Heart right ventricle (tissue), 16 donors: ENCODE data around the gene ULK4. TPM values are rescaled to one million over a fixed set of nuclear protein-coding genes. Genes with fewer than 3 reads are reported as not detected.

ENCODE experiments used
- ATAC-seq, 8 donors: fragments of 200-7000 bp; cut with Tn5 transposase; one replicate each; pipeline ENCODE4 v1.9.1; 2020; ENCODE audit warnings: mild to moderate bottlenecking in 8 of 8, moderate library complexity in 8 of 8, moderate number of reproducible peaks in 1 of 8
- DNase-seq, 2 donors: peaks; one replicate each; pipeline ENCODE4 v3.0.0-alpha.2; 2020
- H3K27ac ChIP-seq, 10 donors: fragments of 200-600 bp; sonication (generic) in 2 of 10; one replicate each; pipeline versions ENCODE4 v1.5.0 to v1.8.0; 2020 to 2022; ENCODE audit warnings: mild to moderate bottlenecking in 3 of 10
- H3K27me3 ChIP-seq, 7 donors: fragments of 200-600 bp; one replicate each; pipeline ENCODE4 v1.8.0; 2021 to 2022; ENCODE audit warnings: mild to moderate bottlenecking in 2 of 7
- H3K36me3 ChIP-seq, 9 donors: fragments of 200-600 bp; sonication (generic) in 1 of 9; one replicate each; pipeline versions ENCODE4 v1.5.0 to v1.8.0; 2020 to 2022; ENCODE audit warnings: mild to moderate bottlenecking in 2 of 9
- H3K4me1 ChIP-seq, 9 donors: fragments of 200-600 bp; sonication (generic) in 1 of 9; one replicate each; pipeline versions ENCODE4 v1.5.0 to v1.8.0; 2020 to 2022; ENCODE audit warnings: mild to moderate bottlenecking in 4 of 9
- H3K4me3 ChIP-seq, 10 donors: fragments of 200-600 bp; sonication (generic) in 2 of 10; one replicate each; pipeline versions ENCODE4 v1.5.0 to v1.8.0; 2020 to 2022; ENCODE audit warnings: mild to moderate bottlenecking in 7 of 10, moderate library complexity in 2 of 10
- H3K9me3 ChIP-seq, 11 donors: fragments of 200-600 bp in 10 of 11; sonication (generic) in 2 of 11; one replicate each; pipeline versions ENCODE4 v1.5.0 to v1.8.0; 2013 to 2022; ENCODE audit warnings: mild to moderate bottlenecking in 2 of 11, control low read depth in 1 of 11, moderate library complexity in 1 of 11
- CTCF ChIP-seq, 9 donors: fragments of 200-600 bp; sonication (generic) in 2 of 9; IDR thresholded peaks; one replicate each; pipeline versions ENCODE4 v1.5.0 to v1.8.0; 2021 to 2022; ENCODE audit warnings: antibody characterized with exemption in 9 of 9, mild to moderate bottlenecking in 5 of 9, moderate library complexity in 1 of 9
- WGBS, 2 donors: extraction: QIAGEN DNeasy Blood & Tissue Kit; methylation state at CpG; one replicate each; pipeline ENCODE4 v1.1.7; 2013; ENCODE audit warnings: inconsistent platforms in 1 of 2; 5-methylcytosine and 5-hydroxymethylcytosine counted together
- intact Hi-C, 10 donors: fragments of 100-400 bp; cut with DNase I; formaldehyde crosslinking; loops; one replicate each; pipeline versions ENCODE4 v1.11.1 to v1.14.2; 2022
- polyA plus RNA-seq, 2 donors: library from polyadenylated mRNA; stranded (reverse); fragments of 200-250 nt; gene quantifications; one replicate each; pipeline ENCODE4 v1.2.3, GENCODE V29; 2013
- total RNA-seq, 10 donors: library from RNA; stranded (reverse); fragmentation: NEBNext Ultra II Directional in 3 of 10; extraction: Animal tissue kit (Norgen Biotek cat#: 25700) in 3 of 10; gene quantifications; one replicate each; pipeline versions ENCODE4 v1.2.1 to v1.2.4, GENCODE V29; 2021 to 2023
- donor health status: Arrhythmogenic right ventricular cardiomyopathy.
- donor health status: ischemic (EF 13 %, LVEDD 7.1; RV severe dilation, severe dysfunction).
- donor health status: healthy with polysubstance abuse.
- donor health status: DM: no; HTN: yes; CAD: no.
- donor health status: DM: no; HTN: no; CAD: no.
- donor health status: ischemic (EF 25% LVEDD 6.9; RV normal size, moderate dysfunction).
- donor health status: ischemic (EF 25% LVEDD 5.7; RV mildly dilated, moderate dysfunction).
- donor health status: healthy.
- donor health status: DM: yes; HTN: yes; CAD: no.
- donor health status: Ischemic cardiomyopathy.
- donor health status: ischemic (EF 35%, LVEDD 5.7; RV mildly dilated, moderate dysfunction).
- donor health status: nonischemic (EF 11% LVEDD 7.7; RV severe dilation, severe dysfunction).
- donor health status: DM: yes; HTN: yes; CAD: no.
- donor health status: PGD.
- donor health status: ischemic (EF 29% LVEDD 5.4; RV normal size, mild dysfunction).
- donor health status: nonischemic (EF 23%, LVEDD 6.1; RV moderate dilation, normal function).

ULK4 gene
- total and polyA plus RNA-seq, 12 donors: 1.4 to 11.4 (median 2.6) TPM

GRCh38 chr3:41307065-41307464 is 654.8 kb downstream of the ULK4 start:
- Histone ChIP-seq H3K4me1 (peaks cover 0 to 13% (median 8%) of the 10 kb centered on the region in 9 donors), H3K9me3 (no peaks in the 10 kb centered on the region), H3K4me3 (no peak overlapping the region), H3K27me3 (no peaks in the 10 kb centered on the region), H3K27ac (no peak overlapping the region), H3K36me3 (no peaks in the 10 kb centered on the region)
- TF ChIP-seq CTCF (IDR thresholded peaks at IDR 0.05): no peak
- peak in 1 of 2 donors; percentile 20 for DNase-seq
- ATAC-seq: no peak
- intact Hi-C loops: no loop called here
- WGBS, 2 donors: 48 to 62% methylated on average over 2 of the region's 2 CpGs

GRCh38 chr3:41304593-41304992 is 657.3 kb downstream of the ULK4 start:
- H3K9me3 ChIP-seq: no peaks in the 10 kb centered on the region
- no peak overlapping the region for H3K27ac ChIP-seq
- 7 to 17% methylated on average over 2 of the region's 2 CpGs for WGBS, 2 donors
- H3K4me3 ChIP-seq: no peak overlapping the region
- H3K36me3 ChIP-seq: no peaks in the 10 kb centered on the region
- H3K4me1 ChIP-seq: peaks cover 0 to 13% (median 8%) of the 10 kb centered on the region in 9 donors
- DNase-seq (peak in 1 of 2 donors; percentile 55), ATAC-seq (peak; percentile 43 to 88 (median 72))
- intact Hi-C loops: no loop called here
- TF ChIP-seq CTCF (IDR thresholded peaks at IDR 0.05): no peak
- no peaks in the 10 kb centered on the region for H3K27me3 ChIP-seq

GRCh38 chr3:41302295-41302694 is 659.6 kb downstream of the ULK4 start:
- no peaks in the 10 kb centered on the region for H3K36me3 ChIP-seq
- TF ChIP-seq CTCF (IDR thresholded peaks at IDR 0.05): no peak
- H3K9me3 ChIP-seq: no peaks in the 10 kb centered on the region
- ATAC-seq (no peak), DNase-seq (no peak)
- peaks cover 0 to 12% (median 8%) of the 10 kb centered on the region in 9 donors for H3K4me1 ChIP-seq
- 93 to 96% methylated on average over 4 of the region's 4 CpGs for WGBS, 2 donors
- H3K27me3 ChIP-seq: no peaks in the 10 kb centered on the region
- no peak overlapping the region for H3K27ac ChIP-seq
- no peak overlapping the region for H3K4me3 ChIP-seq
- intact Hi-C loops: no loop called here

- no peaks in the 10 kb centered on the region for H3K27me3 ChIP-seq
- intact Hi-C loops: no loop called here
- H3K27ac ChIP-seq: no peak overlapping the region
- H3K36me3 ChIP-seq: no peaks in the 10 kb centered on the region
- no peak overlapping the region for H3K4me3 ChIP-seq
- no peak for ATAC-seq
- H3K4me1 ChIP-seq: peaks cover 0 to 10% (median 8%) of the 10 kb centered on the region in 9 donors
- DNase-seq: no peak
- WGBS, 2 donors: 98% methylated on average over 3 of the region's 3 CpGs
- H3K9me3 ChIP-seq: no peaks in the 10 kb centered on the region
- no peak for TF ChIP-seq CTCF (IDR thresholded peaks at IDR 0.05)
These were observed 660.4 kb downstream of the ULK4 start for GRCh38 chr3:41301548-41301947.
